Panc1 (cell line): Measurements from ENCODE around the gene NF1. TPM values are rescaled to one million over a fixed set of nuclear protein-coding genes. Genes with fewer than 3 reads are reported as not detected.

Source experiments
- ATAC-seq: fragments of 200-7000 bp; cut with Tn5 transposase; 2 replicates; pipeline ENCODE4 v1.9.1; 2020; ENCODE audit warnings: mild to moderate bottlenecking, moderate library complexity
- BruUV-seq: library from RNA; stranded (reverse); fragments of 400-500 nt; replicated peaks from 2 replicates; lab custom pipeline; 2021; lab: Mats Ljungman, UMichigan
- CTCF ChIA-PET: fragments of 300-600 bp; sonication (Branson Sonifier 250); formaldehyde crosslinking; loops from one replicate; lab custom pipeline; 2022; ENCODE audit warnings: antibody characterized with exemption; lab: Charles Lee
- POLR2A ChIA-PET: fragments of 300-600 bp; sonication (Branson Sonifier 250); formaldehyde crosslinking; loops from one replicate; lab custom pipeline; 2022; ENCODE audit warnings: antibody characterized with exemption; lab: Charles Lee
- DNase-seq: peaks from one replicate; pipeline ENCODE4 v3.0.0-alpha.2; 2010; ENCODE audit warnings: low read depth, low spot score
- H3K27ac ChIP-seq: 2 replicates; pipeline ENCODE4 v1.5.1; 2011; ENCODE audit warnings: mild to moderate bottlenecking, low read length, inconsistent platforms
- H3K27me3 ChIP-seq: fragments of 200-500 bp; sonication (Bioruptor generic); 2 replicates; pipeline ENCODE4 v1.6.0; 2014; ENCODE audit warnings: low read length, inconsistent platforms; ENCODE audit not compliant: control insufficient read depth, insufficient read depth
- H3K36me3 ChIP-seq: fragments of 200-500 bp; sonication (Bioruptor generic); 2 replicates; pipeline ENCODE4 v1.5.1; 2014; ENCODE audit warnings: inconsistent platforms, mild to moderate bottlenecking, low read length, moderate library complexity; ENCODE audit not compliant: control insufficient read depth, insufficient read depth
- H3K4me1 ChIP-seq: 2 replicates; pipeline ENCODE4 v1.5.1; 2011; ENCODE audit warnings: inconsistent platforms, mild to moderate bottlenecking, low read length, moderate library complexity; ENCODE audit not compliant: control insufficient read depth, insufficient read depth
- H3K4me3 ChIP-seq, 2 experiments: 2 replicates each; pipeline ENCODE4 v1.5.1; 2011 to 2012; ENCODE audit warnings: low read depth in 2 of 2, low read length in 2 of 2, mild to moderate bottlenecking in 2 of 2, inconsistent platforms in 1 of 2, moderate library complexity in 1 of 2
- H3K9me3 ChIP-seq: fragments of 200-500 bp; sonication (Bioruptor generic); 2 replicates; pipeline ENCODE4 v1.5.1; 2014; ENCODE audit warnings: low read depth, mild to moderate bottlenecking, inconsistent platforms, low read length, moderate library complexity; ENCODE audit not compliant: control insufficient read depth, insufficient read depth
- POLR2AphosphoS5 ChIP-seq: IDR thresholded peaks from 2 replicates; pipeline ENCODE4 v1.6.1; 2012; ENCODE audit warnings: mild to moderate bottlenecking, low read depth, low read length, moderate library complexity
- REST ChIP-seq, 2 experiments: IDR thresholded peaks; 2 replicates each; pipeline ENCODE4 v1.6.1; 2011 to 2012; ENCODE audit warnings: low read depth in 2 of 2, control low read depth in 1 of 2, low read length in 1 of 2, mild to moderate bottlenecking in 1 of 2, moderate library complexity in 1 of 2; ENCODE audit not compliant: insufficient read depth in 1 of 2
- SIN3A ChIP-seq: IDR thresholded peaks from 2 replicates; pipeline ENCODE4 v1.6.1; 2012; ENCODE audit warnings: low read depth, mild to moderate bottlenecking, low read length, moderate library complexity, borderline replicate concordance; ENCODE audit not compliant: insufficient read depth
- TCF7L2 ChIP-seq: IDR thresholded peaks from 2 replicates; pipeline ENCODE4 v1.6.1; 2011; ENCODE audit warnings: mild to moderate bottlenecking, low read depth, low read length, inconsistent platforms
- in situ Hi-C: cut with HindIII; loops from 2 replicates; pipeline ENCODE4 v1.10.0; 2016; ENCODE audit warnings: low sequenced_read_pairs, low pct_unique_long_range_greater_than_20kb
- intact Hi-C: fragments of 100-400 bp; cut with micrococcal nuclease; formaldehyde crosslinking; loops from one replicate; pipeline ENCODE4 v1.10.0; 2022; ENCODE audit not compliant: unreplicated experiment
- total RNA-seq: library from RNA; stranded (reverse); gene quantifications from one replicate; pipeline ENCODE4 v1.2.1, GENCODE V29; 2021; ENCODE audit not compliant: unreplicated experiment
- TF ChIP-seq, protein P1 (sequence below): fragments of 450-650 bp; IDR thresholded peaks from 2 replicates; pipeline ENCODE4 v1.5.1; 2017; ENCODE audit warnings: mild to moderate bottlenecking

Gene NF1
- total RNA-seq, 1 experiment from 2014 or later: 82.5 TPM

- CTCF ChIA-PET: no interaction called here
- Histone ChIP-seq H3K9me3 (no peaks in the 10 kb centered on the region), H3K4me1 (peaks cover 7% of the 10 kb centered on the region; the same call in 1 of the 2 replicates), H3K27ac (no peak overlapping the region), H3K36me3 (no peaks in the 10 kb centered on the region), H3K4me3 (no peak overlapping the region), H3K27me3 (no peaks in the 10 kb centered on the region)
- POLR2A ChIA-PET: no interaction called here
- TF ChIP-seq SIN3A: no peak
- TF ChIP-seq, protein P1, sequence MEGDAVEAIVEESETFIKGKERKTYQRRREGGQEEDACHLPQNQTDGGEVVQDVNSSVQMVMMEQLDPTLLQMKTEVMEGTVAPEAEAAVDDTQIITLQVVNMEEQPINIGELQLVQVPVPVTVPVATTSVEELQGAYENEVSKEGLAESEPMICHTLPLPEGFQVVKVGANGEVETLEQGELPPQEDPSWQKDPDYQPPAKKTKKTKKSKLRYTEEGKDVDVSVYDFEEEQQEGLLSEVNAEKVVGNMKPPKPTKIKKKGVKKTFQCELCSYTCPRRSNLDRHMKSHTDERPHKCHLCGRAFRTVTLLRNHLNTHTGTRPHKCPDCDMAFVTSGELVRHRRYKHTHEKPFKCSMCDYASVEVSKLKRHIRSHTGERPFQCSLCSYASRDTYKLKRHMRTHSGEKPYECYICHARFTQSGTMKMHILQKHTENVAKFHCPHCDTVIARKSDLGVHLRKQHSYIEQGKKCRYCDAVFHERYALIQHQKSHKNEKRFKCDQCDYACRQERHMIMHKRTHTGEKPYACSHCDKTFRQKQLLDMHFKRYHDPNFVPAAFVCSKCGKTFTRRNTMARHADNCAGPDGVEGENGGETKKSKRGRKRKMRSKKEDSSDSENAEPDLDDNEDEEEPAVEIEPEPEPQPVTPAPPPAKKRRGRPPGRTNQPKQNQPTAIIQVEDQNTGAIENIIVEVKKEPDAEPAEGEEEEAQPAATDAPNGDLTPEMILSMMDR: no peak
- no peak for TF ChIP-seq TCF7L2
- no peak for TF ChIP-seq POLR2AphosphoS5
- TF ChIP-seq REST (IDR thresholded peaks at IDR 0.05; ENCODE audit: insufficient read depth in 1 of 2, low read depth in 2 of 2, low read length in 1 of 2): no peak
- in situ Hi-C loops: no loop called here
- DNase-seq (no peak), ATAC-seq (no peak)
- intact Hi-C loops: no loop called here
- BruUV-seq: no TSS peak
These were observed 28.0 kb downstream of the NF1 start for GRCh38 chr17:31122746-31123145.

- Histone ChIP-seq H3K4me1 (peaks cover 24% of the 10 kb centered on the region), H3K36me3 (no peaks in the 10 kb centered on the region), H3K27me3 (no peaks in the 10 kb centered on the region), H3K9me3 (no peaks in the 10 kb centered on the region), H3K27ac (no peak overlapping the region), H3K4me3 (no peak overlapping the region)
- TF ChIP-seq, protein P1: no peak
- TF ChIP-seq SIN3A (no peak), REST (IDR thresholded peaks at IDR 0.05; ENCODE audit: insufficient read depth in 1 of 2, low read depth in 2 of 2, low read length in 1 of 2) (no peak), POLR2AphosphoS5 (no peak), TCF7L2 (no peak)
- no TSS peak for BruUV-seq
- ChIA-PET POLR2A (no interaction called here), CTCF (no interaction called here)
- ATAC-seq: no peak
- in situ Hi-C loops: no loop called here
- intact Hi-C loops: no loop called here
- no peak for DNase-seq
These were observed 31.5 kb downstream of the NF1 start for GRCh38 chr17:31126318-31126717.
